Measurements from ENCODE around the gene OGDHL.
"Not testable (repeated sequence)": the region's sequence is repeated elsewhere in the genome, so short reads cannot be mapped to it uniquely, and the experiment has no call there.

The OGDHL gene

DNA sequence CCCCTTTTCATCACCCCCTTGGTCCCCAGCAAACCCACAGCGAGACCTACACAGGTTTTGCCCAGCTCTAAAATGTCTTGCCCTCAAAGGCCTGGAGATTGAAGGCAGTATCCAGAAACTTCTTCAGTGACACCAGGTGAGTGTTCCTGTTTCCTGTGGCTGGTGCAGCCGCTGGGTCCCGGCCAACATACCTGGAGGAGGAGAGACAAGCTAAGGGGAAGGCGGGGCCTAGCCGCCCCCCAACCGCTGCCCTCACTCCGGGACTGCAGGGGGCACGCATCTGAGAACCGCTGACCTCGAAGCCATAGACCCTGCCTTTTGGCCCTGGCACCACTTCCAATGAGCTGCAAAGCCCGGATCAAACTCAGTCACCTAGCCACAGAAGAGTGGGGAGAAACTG, 27.0 kb downstream of the OGDHL start:
- Mint-ChIP-seq H3K9me3 (no peaks in the 10 kb centered on the region), H3K4me3 (no peak overlapping the region), H3K27me3 (ENCODE audit: low read depth, poor library complexity) (peaks cover 15% of the 10 kb centered on the region), H3K4me1 (peaks cover 4% of the 10 kb centered on the region), H3K36me3 (ENCODE audit: low read depth) (no peaks in the 10 kb centered on the region), H3K27ac (no peak overlapping the region)
- no peak for DNase-seq
- TF ChIP-seq CTCF (IDR thresholded peaks at IDR 0.05): no peak

DNA sequence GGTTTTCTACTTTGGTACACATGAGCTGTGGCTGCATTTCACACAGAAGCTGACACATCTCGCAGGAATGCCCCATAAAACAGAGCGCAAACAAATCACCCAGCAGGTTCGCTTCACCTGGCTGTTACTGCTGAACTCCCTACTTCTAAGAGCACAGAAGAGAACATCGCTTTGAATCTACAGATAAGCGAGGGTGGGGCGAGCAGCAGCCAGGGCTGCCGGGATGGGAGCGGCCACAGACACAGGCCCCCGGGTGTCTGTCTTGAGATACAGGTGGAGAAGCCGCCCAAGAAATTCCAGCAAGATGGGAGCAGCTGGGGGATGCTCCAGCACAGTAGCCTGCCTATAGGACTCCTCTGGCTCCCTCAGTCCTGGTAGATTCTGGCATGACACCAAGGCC, 27.4 kb downstream of the OGDHL start:
- TF ChIP-seq CTCF (IDR thresholded peaks at IDR 0.05): no peak
- no peaks in the 10 kb centered on the region for H3K9me3 Mint-ChIP-seq
- peaks cover 4% of the 10 kb centered on the region for H3K4me1 Mint-ChIP-seq
- DNase-seq: no peak
- no peak overlapping the region for H3K4me3 Mint-ChIP-seq
- H3K27ac Mint-ChIP-seq: no peak overlapping the region
- H3K27me3 Mint-ChIP-seq (ENCODE audit: low read depth, poor library complexity): peaks cover 15% of the 10 kb centered on the region
- no peaks in the 10 kb centered on the region for H3K36me3 Mint-ChIP-seq (ENCODE audit: low read depth)

- Mint-ChIP-seq H3K27ac (no peak overlapping the region), H3K9me3 (peaks cover 4% of the 10 kb centered on the region), H3K4me1 (peaks cover 4% of the 10 kb centered on the region), H3K4me3 (no peak overlapping the region), H3K27me3 (ENCODE audit: low read depth, poor library complexity) (peaks cover 15% of the 10 kb centered on the region), H3K36me3 (ENCODE audit: low read depth) (no peaks in the 10 kb centered on the region)
- no peak for DNase-seq
- no peak for TF ChIP-seq CTCF (IDR thresholded peaks at IDR 0.05)
These were observed 28.3 kb downstream of the OGDHL start for GRCh38 chr10:49733866-49734265.

- no peaks in the 10 kb centered on the region for H3K4me1 Mint-ChIP-seq
- H3K9me3 Mint-ChIP-seq: peaks cover 31% of the 10 kb centered on the region
- H3K4me3 Mint-ChIP-seq: no peak overlapping the region
- peaks cover 3% of the 10 kb centered on the region for H3K27me3 Mint-ChIP-seq (ENCODE audit: low read depth, poor library complexity)
- H3K36me3 Mint-ChIP-seq (ENCODE audit: low read depth): no peaks in the 10 kb centered on the region
- H3K27ac Mint-ChIP-seq: no peak overlapping the region
- TF ChIP-seq CTCF (IDR thresholded peaks at IDR 0.05): no peak
- no peak for DNase-seq
These were observed 35.5 kb downstream of the OGDHL start for GRCh38 chr10:49726593-49726992.

DNA sequence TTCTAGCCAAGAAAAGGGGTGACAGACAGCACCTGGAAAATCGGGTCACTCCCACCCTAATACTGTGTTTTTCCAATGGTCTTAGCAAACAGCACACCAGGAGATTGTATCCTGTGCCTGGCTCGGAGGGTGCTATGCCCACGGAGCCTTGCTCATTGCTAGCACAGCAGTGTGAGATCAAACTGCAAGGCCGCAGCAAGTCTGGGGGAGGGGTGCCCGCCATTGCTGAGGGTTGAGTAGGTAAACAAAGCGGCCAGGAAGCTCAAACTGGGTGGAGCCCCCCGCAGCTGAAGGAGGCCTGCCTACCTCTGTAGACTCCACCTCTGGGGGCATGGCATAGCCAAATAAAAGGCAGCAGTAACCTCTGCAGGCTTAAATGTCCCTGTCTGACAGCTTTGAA, 47.0 kb downstream of the OGDHL start:
- Mint-ChIP-seq H3K27me3 (ENCODE audit: low read depth, poor library complexity) (peaks cover 25% of the 10 kb centered on the region), H3K9me3 (peaks cover 22% of the 10 kb centered on the region)
- DNase-seq; H3K4me1 Mint-ChIP-seq; H3K36me3 Mint-ChIP-seq (ENCODE audit: low read depth); H3K4me3 Mint-ChIP-seq; H3K27ac Mint-ChIP-seq: not testable (repeated sequence)

- Mint-ChIP-seq H3K9me3 (peaks cover 22% of the 10 kb centered on the region), H3K4me3 (no peak overlapping the region), H3K27ac (no peak overlapping the region), H3K27me3 (ENCODE audit: low read depth, poor library complexity) (peaks cover 29% of the 10 kb centered on the region), H3K36me3 (ENCODE audit: low read depth) (no peaks in the 10 kb centered on the region), H3K4me1 (no peaks in the 10 kb centered on the region)
- no peak for DNase-seq
- TF ChIP-seq CTCF (IDR thresholded peaks at IDR 0.05): no peak
These were observed 48.9 kb downstream of the OGDHL start for GRCh38 chr10:49713266-49713665.
